ENCODE measurements around the gene BIRC3.

- TF ChIP-seq CTCF (conservative IDR thresholded peaks at IDR 0.05) (no peak), EZH2 (IDR thresholded peaks at IDR 0.05; ENCODE audit: low read depth) (no peak)
Measured at GRCh38 chr11:102331341-102331740, 14.1 kb downstream of the BIRC3 start.
